Right lobe of liver (tissue), 4 donors: ENCODE results near the gene CAVIN1.

Experiments
- POLR2A ChIP-seq: fragments of 450-650 bp; IDR thresholded peaks from one replicate; pipeline ENCODE4 v1.6.1; 2017; ENCODE audit warnings: antibody characterized with exemption, mild to moderate bottlenecking
- TF ChIP-seq, protein P1 (sequence below), 4 donors: fragments of 200-600 bp in 3 of 4; fragments of 450-650 bp in 1 of 4; IDR thresholded peaks; one replicate each; pipeline versions ENCODE4 v1.5.1 to v1.8.0; 2016 to 2022; ENCODE audit warnings: antibody characterized with exemption in 4 of 4, mild to moderate bottlenecking in 2 of 4
- donor health status: DM: no; HTN: no; CAD: no.
- donor health status: DM: no; HTN: no; CAD: no.
- donor health status: DM: no; HTN: yes; CAD: no.

- TF ChIP-seq, protein P1, sequence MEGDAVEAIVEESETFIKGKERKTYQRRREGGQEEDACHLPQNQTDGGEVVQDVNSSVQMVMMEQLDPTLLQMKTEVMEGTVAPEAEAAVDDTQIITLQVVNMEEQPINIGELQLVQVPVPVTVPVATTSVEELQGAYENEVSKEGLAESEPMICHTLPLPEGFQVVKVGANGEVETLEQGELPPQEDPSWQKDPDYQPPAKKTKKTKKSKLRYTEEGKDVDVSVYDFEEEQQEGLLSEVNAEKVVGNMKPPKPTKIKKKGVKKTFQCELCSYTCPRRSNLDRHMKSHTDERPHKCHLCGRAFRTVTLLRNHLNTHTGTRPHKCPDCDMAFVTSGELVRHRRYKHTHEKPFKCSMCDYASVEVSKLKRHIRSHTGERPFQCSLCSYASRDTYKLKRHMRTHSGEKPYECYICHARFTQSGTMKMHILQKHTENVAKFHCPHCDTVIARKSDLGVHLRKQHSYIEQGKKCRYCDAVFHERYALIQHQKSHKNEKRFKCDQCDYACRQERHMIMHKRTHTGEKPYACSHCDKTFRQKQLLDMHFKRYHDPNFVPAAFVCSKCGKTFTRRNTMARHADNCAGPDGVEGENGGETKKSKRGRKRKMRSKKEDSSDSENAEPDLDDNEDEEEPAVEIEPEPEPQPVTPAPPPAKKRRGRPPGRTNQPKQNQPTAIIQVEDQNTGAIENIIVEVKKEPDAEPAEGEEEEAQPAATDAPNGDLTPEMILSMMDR (IDR thresholded peaks at IDR 0.05): no peak
- TF ChIP-seq POLR2A: no peak
These were observed 67.9 kb downstream of the CAVIN1 start for GRCh38 chr17:42354956-42355843.
